ENCODE data around the gene RIPOR3. TPM values are rescaled to one million over a fixed set of nuclear protein-coding genes. Genes with fewer than 3 reads are reported as not detected.

The RIPOR3 gene
- total and polyA plus RNA-seq, 9 of the 15 experiments (the other 6 are each of a cell fraction or from before 2014, with no cell fraction given) = 3.3 to 62.7 (median 21.4) TPM

DNA sequence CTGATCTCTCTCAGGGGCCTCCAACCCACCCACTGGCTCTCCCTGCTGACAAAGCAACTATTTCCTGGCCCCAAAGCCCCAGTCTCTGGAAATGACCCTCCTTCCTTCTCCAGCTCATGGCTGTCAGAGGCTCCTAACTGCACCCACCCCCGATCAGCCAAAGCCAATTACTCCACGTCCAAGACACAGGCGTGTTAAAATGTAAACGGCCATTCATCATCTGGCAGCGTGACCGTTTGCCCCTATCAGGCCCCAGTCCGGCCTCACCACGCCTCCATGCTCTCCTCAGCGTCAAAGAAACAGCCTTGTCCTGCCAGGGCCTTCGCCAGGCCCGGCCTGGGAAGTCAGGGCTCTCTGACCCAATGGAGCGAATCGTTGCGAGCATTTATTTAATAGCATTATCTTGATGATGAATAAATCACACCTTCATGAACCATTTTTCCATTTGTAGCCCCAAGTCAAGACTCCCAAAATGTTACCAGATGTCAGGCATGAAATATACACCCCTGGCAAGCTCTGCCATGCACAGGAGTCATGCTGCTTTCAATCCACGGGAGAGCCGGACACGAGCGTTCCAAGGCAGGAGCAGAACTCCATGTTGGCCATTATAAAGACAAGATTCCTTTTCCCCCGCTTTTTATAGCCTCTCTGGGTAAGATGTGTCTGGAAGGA, 17.7 kb downstream of the RIPOR3 start (continued):
- TF ChIP-seq NONO (IDR thresholded peaks at IDR 0.05; ENCODE audit: low read depth in 2 of 2, low read length in 1 of 2) = no peak
- no peak for TF ChIP-seq SP2 (IDR thresholded peaks at IDR 0.05; ENCODE audit: extremely low read depth, low read depth, low read length, poor library complexity, severe bottlenecking)
- no peak for TF ChIP-seq DIDO1 (tag; IDR thresholded peaks at IDR 0.05; ENCODE audit: low read depth)
- TF ChIP-seq CREB1 (IDR thresholded peaks at IDR 0.05) = no peak
- TF ChIP-seq CREB1 (CRISPR knock-in tag; IDR thresholded peaks at IDR 0.05) = no peak
- no peak for TF ChIP-seq CTBP1 (IDR thresholded peaks at IDR 0.05; ENCODE audit: borderline replicate concordance)
- TF ChIP-seq NFIC (IDR thresholded peaks at IDR 0.05) = no peak
- TF ChIP-seq MIER1 (IDR thresholded peaks at IDR 0.05; ENCODE audit: low read depth) = no peak
- peak; percentile 23 to 62 for TF ChIP-seq E2F6 (IDR thresholded peaks at IDR 0.05; ENCODE audit: borderline replicate concordance in 1 of 2, extremely low read depth in 1 of 2, insufficient read depth in 1 of 2, insufficient read length in 1 of 2, low read depth in 1 of 2, low read length in 1 of 2, poor library complexity in 1 of 2, severe bottlenecking in 1 of 2)
- TF ChIP-seq MGA (IDR thresholded peaks at IDR 0.05) = peak; percentile 71
- peak; percentile 40; the same call in 1 of the 2 replicates for TF ChIP-seq RAD51 (IDR thresholded peaks at IDR 0.05; ENCODE audit: borderline replicate concordance, low read depth)
- no peak for TF ChIP-seq MEF2D (tag; conservative IDR thresholded peaks at IDR 0.05; ENCODE audit: low read depth)
- TF ChIP-seq BHLHE40 (IDR thresholded peaks at IDR 0.05; ENCODE audit: low read length) = peak; percentile 63
- no peak for TF ChIP-seq ZNF511 (CRISPR knock-in tag; IDR thresholded peaks at IDR 0.05)
- no peak for TF ChIP-seq ZC3H11A (IDR thresholded peaks at IDR 0.05; ENCODE audit: low read depth, low read length)

All from K562 (cell line).